GM23338 (cell line): Measurements from ENCODE around the gene OR7A5. TPM values are rescaled to one million over a fixed set of nuclear protein-coding genes. Genes with fewer than 3 reads are reported as not detected.
"Not testable (repeated sequence)": the region's sequence is repeated elsewhere in the genome, so short reads cannot be mapped to it uniquely, and the experiment has no call there.

Experiments
- ATAC-seq: fragments of 200-7000 bp; cut with Tn5 transposase; 3 replicates; pipeline ENCODE4 v1.9.1; 2020
- DNase-seq: peaks from one replicate; pipeline ENCODE4 v3.0.0-alpha.2; 2015; ENCODE audit warnings: low spot score
- H2AFZ ChIP-seq: fragments of 200-600 bp; sonication (generic); 2 replicates; pipeline ENCODE4 v1.8.0; 2016; ENCODE audit warnings: antibody characterized with exemption, mild to moderate bottlenecking, moderate library complexity
- H3F3A ChIP-seq: fragments of 200-600 bp; sonication (generic); replicated peaks from 2 replicates; pipeline ENCODE4 v1.8.0; 2017; ENCODE audit warnings: antibody characterized with exemption, mixed run types, low read depth
- H3K27ac ChIP-seq: fragments of 200-600 bp; sonication (generic); 2 replicates; pipeline ENCODE4 v1.6.1; 2016; ENCODE audit warnings: low read depth
- H3K27me3 ChIP-seq: fragments of 200-600 bp; sonication (generic); 2 replicates; pipeline ENCODE4 v1.8.0; 2016; ENCODE audit warnings: mild to moderate bottlenecking, mixed run types, moderate library complexity; ENCODE audit not compliant: insufficient read depth
- H3K36me3 ChIP-seq: fragments of 200-600 bp; sonication (generic); 2 replicates; pipeline ENCODE4 v1.8.0; 2016; ENCODE audit warnings: mild to moderate bottlenecking; ENCODE audit not compliant: insufficient read depth
- H3K4me1 ChIP-seq: fragments of 200-600 bp; sonication (generic); 2 replicates; pipeline ENCODE4 v1.8.0; 2016; ENCODE audit warnings: mild to moderate bottlenecking, moderate library complexity; ENCODE audit not compliant: insufficient read depth
- H3K4me2 ChIP-seq: fragments of 200-600 bp; sonication (generic); 2 replicates; pipeline ENCODE4 v1.7.1; 2017; ENCODE audit warnings: mixed run types
- H3K4me3 ChIP-seq: fragments of 200-600 bp; sonication (generic); 2 replicates; pipeline ENCODE4 v1.6.1; 2016; ENCODE audit warnings: mixed run types
- H3K79me2 ChIP-seq: fragments of 200-600 bp; sonication (generic); replicated peaks from 2 replicates; pipeline ENCODE4 v1.8.0; 2017; ENCODE audit warnings: mild to moderate bottlenecking; ENCODE audit not compliant: insufficient read depth
- H3K9me2 ChIP-seq: fragments of 200-600 bp; sonication (generic); 2 replicates; pipeline ENCODE4 v1.8.0; 2017; ENCODE audit not compliant: insufficient read depth
- H4K20me1 ChIP-seq: fragments of 200-600 bp; sonication (generic); replicated peaks from 2 replicates; pipeline ENCODE4 v1.8.0; 2017; ENCODE audit warnings: mild to moderate bottlenecking; ENCODE audit not compliant: insufficient read depth
- H3K27ac Mint-ChIP-seq: 2 replicates; pipeline ENCODE4 v1.8.0; 2020; ENCODE audit warnings: inconsistent platforms, mild to moderate bottlenecking, moderate library complexity, mixed read lengths
- H3K27me3 Mint-ChIP-seq: 3 replicates; pipeline ENCODE4 v1.8.0; 2022; ENCODE audit warnings: low read depth, mild to moderate bottlenecking, moderate library complexity, mixed read lengths, inconsistent platforms; ENCODE audit not compliant: insufficient read depth, poor library complexity
- H3K36me3 Mint-ChIP-seq: 3 replicates; pipeline ENCODE4 v1.8.0; 2021; ENCODE audit warnings: low read depth, mild to moderate bottlenecking, inconsistent platforms, moderate library complexity, mixed read lengths
- H3K4me1 Mint-ChIP-seq: 3 replicates; pipeline ENCODE4 v1.8.0; 2020; ENCODE audit warnings: mild to moderate bottlenecking, inconsistent platforms, mixed read lengths
- H3K4me3 Mint-ChIP-seq: 3 replicates; pipeline ENCODE4 v1.8.0; 2021; ENCODE audit warnings: moderate library complexity, mild to moderate bottlenecking, inconsistent platforms, mixed read lengths
- H3K9me3 Mint-ChIP-seq: 3 replicates; pipeline ENCODE4 v1.8.0; 2020; ENCODE audit warnings: moderate library complexity, mild to moderate bottlenecking, inconsistent platforms, mixed read lengths
- CREB1 ChIP-seq: fragments of 250-450 bp; sonication (Bioruptor Pico); IDR thresholded peaks from 2 replicates; pipeline ENCODE4 v1.5.0; 2020; ENCODE audit warnings: low read depth, mild to moderate bottlenecking, moderate library complexity
- EZH2 ChIP-seq: fragments of 200-600 bp; sonication (generic); IDR thresholded peaks from one replicate; pipeline ENCODE4 v1.8.0; 2017; ENCODE audit warnings: antibody characterized with exemption, mild to moderate bottlenecking, low read depth; ENCODE audit not compliant: unreplicated experiment
- EZH2phosphoT487 ChIP-seq: fragments of 200-600 bp; sonication (generic); IDR thresholded peaks from one replicate; pipeline ENCODE4 v1.8.1; 2018; ENCODE audit warnings: antibody characterized with exemption; ENCODE audit not compliant: unreplicated experiment
- NANOG ChIP-seq: IDR thresholded peaks from 2 replicates; pipeline ENCODE4 v1.6.1; 2016; ENCODE audit warnings: antibody characterized with exemption, borderline replicate concordance
- POLR2AphosphoS5 ChIP-seq: IDR thresholded peaks from 2 replicates; pipeline ENCODE4 v1.6.1; 2016; ENCODE audit warnings: antibody characterized with exemption, low read depth
- STAT1 ChIP-seq: IDR thresholded peaks from one replicate; pipeline ENCODE4 v1.6.1; 2016; ENCODE audit warnings: antibody characterized with exemption; ENCODE audit not compliant: unreplicated experiment
- ZNF114 ChIP-seq: fragments of 250-450 bp; sonication (Bioruptor Pico); IDR thresholded peaks from 2 replicates; pipeline ENCODE4 v1.5.0; 2020; ENCODE audit warnings: mild to moderate bottlenecking, moderate library complexity
- ZNF331 ChIP-seq: fragments of 250-450 bp; sonication (Bioruptor Pico); IDR thresholded peaks from 2 replicates; pipeline ENCODE4 v1.5.0; 2020; ENCODE audit warnings: low read depth, mild to moderate bottlenecking, moderate library complexity
- polyA plus RNA-seq: library from polyadenylated mRNA; unstranded; fragments of >200 nt; fragmentation: Nextera tagmentation; extraction: Ambion mirVana; gene quantifications from 2 replicates; pipeline ENCODE4 v1.2.1, GENCODE V29; 2016
- total RNA-seq: library from RNA; depleted of rRNA; stranded (reverse); fragments of >200 nt; shearing (Covaris generic); gene quantifications from 2 replicates; pipeline ENCODE4 v1.2.3, GENCODE V29; 2014
- TF ChIP-seq, protein P1 (sequence below): IDR thresholded peaks from 2 replicates; pipeline ENCODE4 v1.6.1; 2016; ENCODE audit warnings: antibody characterized with exemption
- TF ChIP-seq, protein P2 (sequence below), 2 experiments: fragments of 200-600 bp in 1 of 2; sonication (generic) in 1 of 2; conservative IDR thresholded peaks; 2 replicates each; pipeline versions ENCODE4 v1.5.1 to v1.6.1; 2016 to 2017; ENCODE audit warnings: antibody characterized with exemption in 2 of 2, low read depth in 2 of 2, mild to moderate bottlenecking in 2 of 2, moderate library complexity in 1 of 2
- TF ChIP-seq, protein P3 (sequence below): fragments of 250-450 bp; sonication (Bioruptor Pico); IDR thresholded peaks from 2 replicates; pipeline ENCODE4 v1.5.0; 2020; ENCODE audit warnings: mild to moderate bottlenecking, moderate library complexity

OR7A5 gene
- total and polyA plus RNA-seq, 2 experiments from 2014 or later: not detected

DNA sequence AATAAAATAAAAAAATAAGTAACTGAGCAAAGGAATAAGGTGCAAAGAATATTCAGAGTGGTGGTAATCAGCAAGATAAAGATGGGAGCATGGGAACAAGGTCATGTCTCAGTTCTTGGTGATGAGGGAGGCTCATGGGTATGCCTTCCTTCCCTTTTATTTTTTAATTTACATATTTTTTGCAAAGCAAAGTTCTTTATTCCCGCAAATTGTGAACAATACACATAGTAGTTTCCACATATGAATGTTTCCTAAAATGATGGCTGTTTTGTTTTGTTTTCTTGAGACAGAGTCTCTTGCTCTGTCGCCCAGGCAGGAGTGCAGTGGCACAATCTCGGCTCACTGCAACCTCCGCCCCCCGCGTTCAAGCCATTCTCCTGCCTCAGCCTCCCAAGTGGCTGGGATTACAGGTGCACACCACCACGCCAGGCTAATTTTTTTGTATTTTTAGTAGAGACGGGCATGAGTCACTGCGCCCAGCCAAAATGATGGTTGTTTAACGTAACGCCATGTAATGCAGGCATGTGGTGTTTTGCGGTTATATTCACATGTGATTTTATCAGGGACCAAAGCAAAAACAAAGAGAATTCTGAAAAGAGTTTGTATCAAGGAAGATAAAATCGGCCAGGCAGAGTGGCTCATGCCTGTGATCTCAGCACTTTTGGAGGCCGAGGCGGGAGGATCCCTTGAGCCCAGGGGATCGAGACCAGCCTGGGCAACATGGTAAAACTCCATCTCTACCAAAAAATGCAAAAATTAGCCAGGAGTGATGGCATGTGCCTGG is 52.2 kb downstream of the OR7A5 start:
- H3K27me3 ChIP-seq: no peaks in the 10 kb centered on the region
- no peaks in the 10 kb centered on the region for H3K79me2 ChIP-seq
- peak overlapping the region; percentile 74; the same call in 1 of the 2 replicates for H2AFZ ChIP-seq
- Mint-ChIP-seq H3K4me3 (no peak overlapping the region), H3K4me1 (peaks cover 19% of the 10 kb centered on the region), H3K27ac (0 out of 2 replicates have a peak overlapping the region, but pooled peaks have one; percentile 55), H3K9me3 (no peaks in the 10 kb centered on the region), H3K36me3 (no peaks in the 10 kb centered on the region), H3K27me3 (peaks cover 7% of the 10 kb centered on the region)
- no peak for DNase-seq
- no peak overlapping the region for H3K27ac ChIP-seq
- no peaks in the 10 kb centered on the region for H3K4me1 ChIP-seq
- no peaks in the 10 kb centered on the region for H3K36me3 ChIP-seq
- ATAC-seq: no peak
- H3K4me3 ChIP-seq: no peak overlapping the region
- no peak overlapping the region for H3K4me2 ChIP-seq
- H3K9me2 ChIP-seq: no peaks in the 10 kb centered on the region
- no peaks in the 10 kb centered on the region for H3F3A ChIP-seq
- H4K20me1 ChIP-seq: no peaks in the 10 kb centered on the region
- TF ChIP-seq CREB1 (CRISPR knock-in tag): no peak
- TF ChIP-seq, protein P1, sequence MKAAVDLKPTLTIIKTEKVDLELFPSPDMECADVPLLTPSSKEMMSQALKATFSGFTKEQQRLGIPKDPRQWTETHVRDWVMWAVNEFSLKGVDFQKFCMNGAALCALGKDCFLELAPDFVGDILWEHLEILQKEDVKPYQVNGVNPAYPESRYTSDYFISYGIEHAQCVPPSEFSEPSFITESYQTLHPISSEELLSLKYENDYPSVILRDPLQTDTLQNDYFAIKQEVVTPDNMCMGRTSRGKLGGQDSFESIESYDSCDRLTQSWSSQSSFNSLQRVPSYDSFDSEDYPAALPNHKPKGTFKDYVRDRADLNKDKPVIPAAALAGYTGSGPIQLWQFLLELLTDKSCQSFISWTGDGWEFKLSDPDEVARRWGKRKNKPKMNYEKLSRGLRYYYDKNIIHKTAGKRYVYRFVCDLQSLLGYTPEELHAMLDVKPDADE: no peak
- TF ChIP-seq, protein P2, sequence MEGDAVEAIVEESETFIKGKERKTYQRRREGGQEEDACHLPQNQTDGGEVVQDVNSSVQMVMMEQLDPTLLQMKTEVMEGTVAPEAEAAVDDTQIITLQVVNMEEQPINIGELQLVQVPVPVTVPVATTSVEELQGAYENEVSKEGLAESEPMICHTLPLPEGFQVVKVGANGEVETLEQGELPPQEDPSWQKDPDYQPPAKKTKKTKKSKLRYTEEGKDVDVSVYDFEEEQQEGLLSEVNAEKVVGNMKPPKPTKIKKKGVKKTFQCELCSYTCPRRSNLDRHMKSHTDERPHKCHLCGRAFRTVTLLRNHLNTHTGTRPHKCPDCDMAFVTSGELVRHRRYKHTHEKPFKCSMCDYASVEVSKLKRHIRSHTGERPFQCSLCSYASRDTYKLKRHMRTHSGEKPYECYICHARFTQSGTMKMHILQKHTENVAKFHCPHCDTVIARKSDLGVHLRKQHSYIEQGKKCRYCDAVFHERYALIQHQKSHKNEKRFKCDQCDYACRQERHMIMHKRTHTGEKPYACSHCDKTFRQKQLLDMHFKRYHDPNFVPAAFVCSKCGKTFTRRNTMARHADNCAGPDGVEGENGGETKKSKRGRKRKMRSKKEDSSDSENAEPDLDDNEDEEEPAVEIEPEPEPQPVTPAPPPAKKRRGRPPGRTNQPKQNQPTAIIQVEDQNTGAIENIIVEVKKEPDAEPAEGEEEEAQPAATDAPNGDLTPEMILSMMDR (conservative IDR thresholded peaks at IDR 0.05; ENCODE audit: low read depth in 2 of 2): no peak
- TF ChIP-seq, protein P3, sequence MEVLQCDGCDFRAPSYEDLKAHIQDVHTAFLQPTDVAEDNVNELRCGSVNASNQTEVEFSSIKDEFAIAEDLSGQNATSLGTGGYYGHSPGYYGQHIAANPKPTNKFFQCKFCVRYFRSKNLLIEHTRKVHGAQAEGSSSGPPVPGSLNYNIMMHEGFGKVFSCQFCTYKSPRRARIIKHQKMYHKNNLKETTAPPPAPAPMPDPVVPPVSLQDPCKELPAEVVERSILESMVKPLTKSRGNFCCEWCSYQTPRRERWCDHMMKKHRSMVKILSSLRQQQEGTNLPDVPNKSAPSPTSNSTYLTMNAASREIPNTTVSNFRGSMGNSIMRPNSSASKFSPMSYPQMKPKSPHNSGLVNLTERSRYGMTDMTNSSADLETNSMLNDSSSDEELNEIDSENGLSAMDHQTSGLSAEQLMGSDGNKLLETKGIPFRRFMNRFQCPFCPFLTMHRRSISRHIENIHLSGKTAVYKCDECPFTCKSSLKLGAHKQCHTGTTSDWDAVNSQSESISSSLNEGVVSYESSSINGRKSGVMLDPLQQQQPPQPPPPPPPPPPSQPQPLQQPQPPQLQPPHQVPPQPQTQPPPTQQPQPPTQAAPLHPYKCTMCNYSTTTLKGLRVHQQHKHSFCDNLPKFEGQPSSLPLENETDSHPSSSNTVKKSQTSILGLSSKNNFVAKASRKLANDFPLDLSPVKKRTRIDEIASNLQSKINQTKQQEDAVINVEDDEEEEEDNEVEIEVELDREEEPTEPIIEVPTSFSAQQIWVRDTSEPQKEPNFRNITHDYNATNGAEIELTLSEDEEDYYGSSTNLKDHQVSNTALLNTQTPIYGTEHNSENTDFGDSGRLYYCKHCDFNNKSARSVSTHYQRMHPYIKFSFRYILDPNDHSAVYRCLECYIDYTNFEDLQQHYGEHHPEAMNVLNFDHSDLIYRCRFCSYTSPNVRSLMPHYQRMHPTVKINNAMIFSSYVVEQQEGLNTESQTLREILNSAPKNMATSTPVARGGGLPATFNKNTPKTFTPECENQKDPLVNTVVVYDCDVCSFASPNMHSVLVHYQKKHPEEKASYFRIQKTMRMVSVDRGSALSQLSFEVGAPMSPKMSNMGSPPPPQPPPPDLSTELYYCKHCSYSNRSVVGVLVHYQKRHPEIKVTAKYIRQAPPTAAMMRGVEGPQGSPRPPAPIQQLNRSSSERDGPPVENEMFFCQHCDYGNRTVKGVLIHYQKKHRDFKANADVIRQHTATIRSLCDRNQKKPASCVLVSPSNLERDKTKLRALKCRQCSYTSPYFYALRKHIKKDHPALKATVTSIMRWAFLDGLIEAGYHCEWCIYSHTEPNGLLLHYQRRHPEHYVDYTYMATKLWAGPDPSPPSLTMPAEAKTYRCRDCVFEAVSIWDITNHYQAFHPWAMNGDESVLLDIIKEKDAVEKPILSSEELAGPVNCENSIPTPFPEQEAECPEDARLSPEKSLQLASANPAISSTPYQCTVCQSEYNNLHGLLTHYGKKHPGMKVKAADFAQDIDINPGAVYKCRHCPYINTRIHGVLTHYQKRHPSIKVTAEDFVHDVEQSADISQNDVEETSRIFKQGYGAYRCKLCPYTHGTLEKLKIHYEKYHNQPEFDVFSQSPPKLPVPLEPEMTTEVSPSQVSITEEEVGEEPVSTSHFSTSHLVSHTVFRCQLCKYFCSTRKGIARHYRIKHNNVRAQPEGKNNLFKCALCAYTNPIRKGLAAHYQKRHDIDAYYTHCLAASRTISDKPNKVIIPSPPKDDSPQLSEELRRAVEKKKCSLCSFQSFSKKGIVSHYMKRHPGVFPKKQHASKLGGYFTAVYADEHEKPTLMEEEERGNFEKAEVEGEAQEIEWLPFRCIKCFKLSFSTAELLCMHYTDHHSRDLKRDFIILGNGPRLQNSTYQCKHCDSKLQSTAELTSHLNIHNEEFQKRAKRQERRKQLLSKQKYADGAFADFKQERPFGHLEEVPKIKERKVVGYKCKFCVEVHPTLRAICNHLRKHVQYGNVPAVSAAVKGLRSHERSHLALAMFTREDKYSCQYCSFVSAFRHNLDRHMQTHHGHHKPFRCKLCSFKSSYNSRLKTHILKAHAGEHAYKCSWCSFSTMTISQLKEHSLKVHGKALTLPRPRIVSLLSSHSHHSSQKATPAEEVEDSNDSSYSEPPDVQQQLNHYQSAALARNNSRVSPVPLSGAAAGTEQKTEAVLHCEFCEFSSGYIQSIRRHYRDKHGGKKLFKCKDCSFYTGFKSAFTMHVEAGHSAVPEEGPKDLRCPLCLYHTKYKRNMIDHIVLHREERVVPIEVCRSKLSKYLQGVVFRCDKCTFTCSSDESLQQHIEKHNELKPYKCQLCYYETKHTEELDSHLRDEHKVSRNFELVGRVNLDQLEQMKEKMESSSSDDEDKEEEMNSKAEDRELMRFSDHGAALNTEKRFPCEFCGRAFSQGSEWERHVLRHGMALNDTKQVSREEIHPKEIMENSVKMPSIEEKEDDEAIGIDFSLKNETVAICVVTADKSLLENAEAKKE (CRISPR knock-in tag): no peak
- no peak for TF ChIP-seq ZNF331 (CRISPR knock-in tag)
- no peak for TF ChIP-seq ZNF114 (CRISPR knock-in tag)
- no peak for TF ChIP-seq POLR2AphosphoS5
- TF ChIP-seq EZH2: no peak
- TF ChIP-seq STAT1: no peak
- TF ChIP-seq NANOG: no peak
- no peak for TF ChIP-seq EZH2phosphoT487

DNA sequence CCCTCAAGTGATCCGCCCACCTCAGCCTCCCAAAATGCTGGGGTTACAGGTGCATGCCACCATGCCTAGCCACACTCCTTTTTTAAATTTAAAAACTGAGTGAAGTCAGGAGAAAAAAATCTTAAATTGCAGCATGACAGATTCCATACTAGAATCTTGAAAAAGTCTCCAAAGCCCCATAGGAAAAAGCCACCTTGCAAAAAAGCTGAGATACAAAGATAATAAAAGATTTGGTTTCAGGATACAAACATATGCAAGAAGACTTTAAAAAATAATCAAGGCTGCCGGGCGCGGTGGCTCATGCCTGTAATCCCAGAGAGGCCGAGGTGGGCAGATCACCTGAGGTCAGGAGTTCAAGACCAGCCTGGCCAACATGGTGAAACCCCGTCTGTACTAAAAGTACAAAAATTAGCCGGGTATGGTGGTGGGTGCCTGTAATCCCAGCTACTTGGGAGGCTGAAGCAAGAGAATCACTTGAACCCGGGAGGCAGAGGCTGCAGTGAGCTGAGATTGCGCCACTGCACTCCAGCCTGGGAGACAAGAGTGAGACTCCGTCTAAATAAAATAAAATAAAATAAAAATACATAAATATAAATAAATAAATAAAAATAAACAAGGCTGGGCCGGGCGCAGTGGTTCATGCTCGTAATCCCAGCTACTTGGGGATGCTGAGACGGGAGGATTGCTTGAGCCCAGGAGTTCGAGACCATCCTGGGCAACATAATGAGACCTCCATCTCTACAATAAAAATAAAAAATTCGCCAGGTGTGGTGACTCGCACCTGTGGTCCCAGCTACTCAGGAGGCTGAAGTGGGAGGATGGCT is 53.1 kb downstream of the OR7A5 start:
- not testable (repeated sequence) for H3K27me3 Mint-ChIP-seq, H3K9me3 Mint-ChIP-seq, ATAC-seq

More for the DNA sequence above, 53.1 kb downstream of the OR7A5 start:
- H3K27me3 ChIP-seq, H3K27ac ChIP-seq, H3K4me1 ChIP-seq, H3K9me2 ChIP-seq, H4K20me1 ChIP-seq, DNase-seq, H3F3A ChIP-seq, H3K4me2 ChIP-seq, H3K4me3 Mint-ChIP-seq, H3K79me2 ChIP-seq, H2AFZ ChIP-seq, H3K36me3 ChIP-seq, H3K4me3 ChIP-seq, H3K36me3 Mint-ChIP-seq, H3K27ac Mint-ChIP-seq: not testable (repeated sequence)
- peaks cover 19% of the 10 kb centered on the region for H3K4me1 Mint-ChIP-seq
